GM23248 (cell line): ENCODE measurements around the gene C11orf97.

Source experiments
- EZH2 ChIP-seq: fragments of 200-600 bp; sonication (generic); IDR thresholded peaks from 2 replicates; pipeline ENCODE4 v1.6.1; 2018; ENCODE audit warnings: antibody characterized with exemption, mild to moderate bottlenecking; ENCODE audit not compliant: insufficient read depth, poor library complexity, severe bottlenecking
- EZH2phosphoT487 ChIP-seq: fragments of 200-600 bp; sonication (generic); IDR thresholded peaks from 2 replicates; pipeline ENCODE4 v1.6.1; 2018; ENCODE audit warnings: antibody characterized with exemption, moderate library complexity, mild to moderate bottlenecking, low read depth; ENCODE audit not compliant: insufficient read depth

DNA sequence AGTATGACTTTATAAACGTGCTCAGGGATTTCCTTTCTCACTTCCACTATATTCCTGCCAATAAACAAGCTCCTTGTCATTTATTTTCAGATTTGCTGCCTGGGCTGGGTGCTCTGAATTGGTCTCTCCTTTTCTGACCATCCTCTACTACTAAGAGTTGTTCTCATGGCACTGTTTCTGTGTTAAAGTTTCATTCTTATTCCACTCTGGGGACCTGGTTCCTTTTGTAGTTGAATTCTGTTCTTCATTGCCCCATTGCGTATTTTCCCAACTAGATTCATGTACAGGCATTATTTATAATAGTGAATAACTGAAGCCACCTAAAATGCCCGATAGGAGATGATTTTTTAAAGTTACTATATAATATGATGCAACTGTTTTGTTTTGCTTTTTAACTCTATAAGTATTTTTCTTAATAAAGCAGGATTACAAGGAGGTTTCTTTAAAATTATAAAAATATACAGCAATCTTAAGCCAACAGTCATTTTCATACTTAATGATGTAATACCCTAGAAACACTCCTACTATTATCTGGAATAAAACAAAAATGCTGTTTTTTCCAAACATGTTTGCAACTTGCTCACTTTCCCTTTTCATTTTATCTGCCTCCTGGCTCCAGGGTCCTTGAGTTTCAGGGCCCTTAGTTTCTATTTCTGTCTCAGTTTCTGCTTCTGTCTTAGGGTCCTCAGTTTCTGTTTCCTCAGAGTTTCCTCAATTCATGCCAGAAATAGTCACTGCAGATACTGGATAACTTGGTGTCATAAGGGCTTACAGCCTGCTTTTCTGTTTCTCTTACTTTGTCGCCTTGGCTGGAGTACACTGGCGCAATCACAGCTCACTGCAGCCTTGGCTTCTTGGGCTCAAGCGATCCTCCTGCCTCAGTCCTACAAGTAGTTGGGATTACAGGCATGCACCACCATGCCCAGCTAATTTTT, 21.7 kb downstream of the C11orf97 start:
- TF ChIP-seq EZH2phosphoT487 (no peak), EZH2 (no peak)
